NCI-H146 treated with DMSO at 0.1 percent for 48 hours (cell line): ENCODE measurements around the gene VWCE.

ENCODE experiments used
- DNase-seq: peaks from one replicate; lab custom pipeline; 2025; ENCODE audit not compliant: unreplicated experiment; lab: John Stamatoyannopoulos, UW

The VWCE gene

GRCh38 chr11:61294717-61295595, at the start of gene VWCE:
VWCE (minus strand) TSS chr11:61295316; CDS start chr11:61295037, 279 bp downstream.
- peak; percentile 58 for DNase-seq

GRCh38 chr11:61343792-61344745, 49.0 kb upstream of the VWCE start:
- no peak for DNase-seq

GRCh38 chr11:61342207-61342803, 47.2 kb upstream of the VWCE start:
- no peak for DNase-seq

- DNase-seq: no peak
Observed at GRCh38 chr11:61341706-61342105, 46.6 kb upstream of the VWCE start.

GRCh38 chr11:61340979-61341378, 45.9 kb upstream of the VWCE start:
- no peak for DNase-seq

GRCh38 chr11:61339490-61339878, 44.4 kb upstream of the VWCE start:
- no peak for DNase-seq

- no peak for DNase-seq
Observed at GRCh38 chr11:61338783-61339489, 43.8 kb upstream of the VWCE start.

- no peak for DNase-seq
Observed at GRCh38 chr11:61337706-61338470, 42.8 kb upstream of the VWCE start.

GRCh38 chr11:61336171-61336935, 41.2 kb upstream of the VWCE start:
- DNase-seq: peak; percentile 48

GRCh38 chr11:61335355-61335710, 40.2 kb upstream of the VWCE start:
- no peak for DNase-seq

GRCh38 chr11:61334434-61335354, 39.6 kb upstream of the VWCE start:
- DNase-seq: no peak

GRCh38 chr11:61333550-61334433, 38.7 kb upstream of the VWCE start:
- DNase-seq: no peak

GRCh38 chr11:61332797-61333549, 37.9 kb upstream of the VWCE start, which contains the start of the genes DDB1 and TKFC:
DDB1 (minus strand) TSS chr11:61333105; CDS start chr11:61332968, 137 bp downstream.
TKFC (plus strand) TSS chr11:61333228; CDS start chr11:61334729, 1,501 bp downstream.
- DNase-seq: peak; percentile 87

GRCh38 chr11:61332281-61332796, 37.2 kb upstream of the VWCE start:
- DNase-seq: no peak

- no peak for DNase-seq
Observed at GRCh38 chr11:61331651-61332050, 36.5 kb upstream of the VWCE start.

- DNase-seq: no peak
Observed at GRCh38 chr11:61329871-61330270, 34.8 kb upstream of the VWCE start.
